PC-3 (cell line): ENCODE measurements around the gene SARM1.

Experiments
- CTCF ChIP-seq: fragments of 300-600 bp; sonication (generic); conservative IDR thresholded peaks from 2 replicates; pipeline ENCODE4 v1.5.1; 2017; ENCODE audit warnings: antibody characterized with exemption, low read depth, mild to moderate bottlenecking, low read length
- EZH2 ChIP-seq: fragments of 300-600 bp; sonication (generic); IDR thresholded peaks from one replicate; pipeline ENCODE4 v1.6.1; 2017; ENCODE audit warnings: antibody characterized with exemption, mild to moderate bottlenecking, low read length; ENCODE audit not compliant: unreplicated experiment
- EZH2phosphoT487 ChIP-seq: fragments of 300-600 bp; sonication (generic); IDR thresholded peaks from 2 replicates; pipeline ENCODE4 v1.6.1; 2018; ENCODE audit warnings: mild to moderate bottlenecking, antibody characterized with exemption, low read length, borderline replicate concordance

GRCh38 chr17:28370744-28371103 is 770 bp upstream of the SARM1 start:
- TF ChIP-seq CTCF = no peak
- TF ChIP-seq EZH2phosphoT487 = no peak
- TF ChIP-seq EZH2 = no peak
